ENCODE data around the gene RAX.

RAX gene

GRCh38 chr18:59286341-59286740 lies 13.1 kb upstream of the RAX start:
- Mint-ChIP-seq H3K36me3 (ENCODE audit: insufficient read depth) (no peaks in the 10 kb centered on the region), H3K4me3 (no peak overlapping the region), H3K27me3 (peaks cover 45 to 55% of the 10 kb centered on the region in 2 donors), H3K9me3 (no peaks in the 10 kb centered on the region), H3K4me1 (ENCODE audit: low read depth in 2 of 2) (no peaks in the 10 kb centered on the region), H3K27ac (no peak overlapping the region)
- DNase-seq (no peak), ATAC-seq (replicated peaks) (no peak)

- H3K4me1 Mint-ChIP-seq (ENCODE audit: low read depth in 2 of 2): no peaks in the 10 kb centered on the region
- no peaks in the 10 kb centered on the region for H3K9me3 Mint-ChIP-seq
- no peak overlapping the region for H3K4me3 Mint-ChIP-seq
- DNase-seq (no peak), ATAC-seq (replicated peaks) (no peak)
- no peaks in the 10 kb centered on the region for H3K36me3 Mint-ChIP-seq (ENCODE audit: insufficient read depth)
- H3K27ac Mint-ChIP-seq: no peak overlapping the region
- peaks cover 73 to 79% of the 10 kb centered on the region in 2 donors for H3K27me3 Mint-ChIP-seq
These were observed 9.1 kb upstream of the RAX start for GRCh38 chr18:59282341-59282740.

GRCh38 chr18:59279722-59280121 lies 6.5 kb upstream of the RAX start:
- ATAC-seq (replicated peaks): no peak
- H3K9me3 Mint-ChIP-seq: no peaks in the 10 kb centered on the region
- no peaks in the 10 kb centered on the region for H3K36me3 Mint-ChIP-seq (ENCODE audit: insufficient read depth)
- H3K4me1 Mint-ChIP-seq (ENCODE audit: low read depth in 2 of 2): no peaks in the 10 kb centered on the region
- no peak overlapping the region for H3K4me3 Mint-ChIP-seq
- DNase-seq: no peak
- peaks cover 84 to 88% of the 10 kb centered on the region in 2 donors for H3K27me3 Mint-ChIP-seq
- no peak overlapping the region for H3K27ac Mint-ChIP-seq

- DNase-seq: no peak
- Mint-ChIP-seq H3K27ac (no peak overlapping the region), H3K4me3 (no peak overlapping the region), H3K36me3 (ENCODE audit: insufficient read depth) (no peaks in the 10 kb centered on the region), H3K9me3 (no peaks in the 10 kb centered on the region), H3K4me1 (ENCODE audit: low read depth in 2 of 2) (peaks cover 0 to 2% of the 10 kb centered on the region in 2 donors), H3K27me3 (peaks cover 84 to 88% of the 10 kb centered on the region in 2 donors)
- no peak for ATAC-seq (replicated peaks)
These were observed 5.9 kb upstream of the RAX start for GRCh38 chr18:59279193-59279592.

GRCh38 chr18:59278793-59279192 lies 5.5 kb upstream of the RAX start:
- Mint-ChIP-seq H3K36me3 (ENCODE audit: insufficient read depth) (no peaks in the 10 kb centered on the region), H3K27me3 (peaks cover 84 to 88% of the 10 kb centered on the region in 2 donors), H3K27ac (no peak overlapping the region), H3K9me3 (no peaks in the 10 kb centered on the region), H3K4me1 (ENCODE audit: low read depth in 2 of 2) (peaks cover 3 to 5% of the 10 kb centered on the region in 2 donors), H3K4me3 (no peak overlapping the region)
- DNase-seq (no peak), ATAC-seq (replicated peaks) (no peak)

- DNase-seq: no peak
- H3K4me3 Mint-ChIP-seq: no peak overlapping the region
- H3K27me3 Mint-ChIP-seq: peaks cover 80 to 85% of the 10 kb centered on the region in 2 donors
- ATAC-seq (replicated peaks): no peak
- peaks cover 7 to 8% of the 10 kb centered on the region in 2 donors for H3K4me1 Mint-ChIP-seq (ENCODE audit: low read depth in 2 of 2)
- no peaks in the 10 kb centered on the region for H3K9me3 Mint-ChIP-seq
- H3K27ac Mint-ChIP-seq: no peak overlapping the region
- H3K36me3 Mint-ChIP-seq (ENCODE audit: insufficient read depth): no peaks in the 10 kb centered on the region
These were observed 2.8 kb upstream of the RAX start for GRCh38 chr18:59276047-59276446.

- no peak for ATAC-seq (replicated peaks)
- Mint-ChIP-seq H3K27ac (no peak overlapping the region), H3K4me1 (ENCODE audit: low read depth in 2 of 2) (peaks cover 7 to 8% of the 10 kb centered on the region in 2 donors)
These were observed 2.2 kb upstream of the RAX start for GRCh38 chr18:59275406-59275949.

GRCh38 chr18:59274533-59274928 lies 1.3 kb upstream of the RAX start:
- Mint-ChIP-seq H3K27me3 (peaks cover 83 to 86% of the 10 kb centered on the region in 2 donors), H3K36me3 (ENCODE audit: insufficient read depth) (no peaks in the 10 kb centered on the region), H3K9me3 (no peaks in the 10 kb centered on the region), H3K4me3 (peak overlapping the region in 1 of 2 donors; percentile 60), H3K4me1 (ENCODE audit: low read depth in 2 of 2) (peaks cover 12% of the 10 kb centered on the region in 2 donors), H3K27ac (no peak overlapping the region)
- ATAC-seq (replicated peaks): no peak
- DNase-seq: no peak

More at GRCh38 chr18:59275406-59275949, 2.2 kb upstream of the RAX start:
- Mint-ChIP-seq H3K27me3 (peaks cover 81 to 85% of the 10 kb centered on the region in 2 donors), H3K9me3 (no peaks in the 10 kb centered on the region), H3K36me3 (ENCODE audit: insufficient read depth) (no peaks in the 10 kb centered on the region), H3K4me3 (no peak overlapping the region)
- no peak for DNase-seq

GRCh38 chr18:59273759-59274532 lies 692 bp upstream of the RAX start:
- DNase-seq (no peak), ATAC-seq (replicated peaks) (no peak)
- H3K36me3 Mint-ChIP-seq (ENCODE audit: insufficient read depth): no peaks in the 10 kb centered on the region
- no peak overlapping the region for H3K27ac Mint-ChIP-seq
- H3K4me1 Mint-ChIP-seq (ENCODE audit: low read depth in 2 of 2): peaks cover 12 to 14% of the 10 kb centered on the region in 2 donors
- H3K9me3 Mint-ChIP-seq: no peaks in the 10 kb centered on the region
- H3K27me3 Mint-ChIP-seq: peaks cover 82 to 91% of the 10 kb centered on the region in 2 donors
- H3K4me3 Mint-ChIP-seq: peak overlapping the region; percentile 60 to 66

- peak overlapping the region in 1 of 2 donors; percentile 29 for H3K4me3 Mint-ChIP-seq
These were observed 899 bp downstream of the RAX start for GRCh38 chr18:59272221-59272888.

GRCh38 chr18:59271606-59272220 lies 1.5 kb downstream of the RAX start:
- H3K4me1 Mint-ChIP-seq (ENCODE audit: low read depth in 2 of 2): peaks cover 14 to 16% of the 10 kb centered on the region in 2 donors
- H3K27ac Mint-ChIP-seq: no peak overlapping the region
- H3K36me3 Mint-ChIP-seq (ENCODE audit: insufficient read depth): no peaks in the 10 kb centered on the region
- peaks cover 81 to 91% of the 10 kb centered on the region in 2 donors for H3K27me3 Mint-ChIP-seq
- ATAC-seq (replicated peaks): no peak
- DNase-seq: no peak
- no peaks in the 10 kb centered on the region for H3K9me3 Mint-ChIP-seq
- peak overlapping the region in 1 of 2 donors; percentile 29 for H3K4me3 Mint-ChIP-seq

More at GRCh38 chr18:59272221-59272888, 899 bp downstream of the RAX start:
- H3K27ac Mint-ChIP-seq: no peak overlapping the region
- H3K27me3 Mint-ChIP-seq: peaks cover 81 to 91% of the 10 kb centered on the region in 2 donors
- no peak for ATAC-seq (replicated peaks)
- no peaks in the 10 kb centered on the region for H3K9me3 Mint-ChIP-seq
- no peak for DNase-seq
- peaks cover 14 to 16% of the 10 kb centered on the region in 2 donors for H3K4me1 Mint-ChIP-seq (ENCODE audit: low read depth in 2 of 2)
- H3K36me3 Mint-ChIP-seq (ENCODE audit: insufficient read depth): no peaks in the 10 kb centered on the region

GRCh38 chr18:59270689-59271257 lies 2.5 kb downstream of the RAX start:
- Mint-ChIP-seq H3K36me3 (ENCODE audit: insufficient read depth) (no peaks in the 10 kb centered on the region), H3K27ac (no peak overlapping the region), H3K9me3 (no peaks in the 10 kb centered on the region), H3K27me3 (peaks cover 81 to 91% of the 10 kb centered on the region in 2 donors), H3K4me3 (no peak overlapping the region), H3K4me1 (ENCODE audit: low read depth in 2 of 2) (peaks cover 14 to 20% of the 10 kb centered on the region in 2 donors)
- no peak for DNase-seq
- no peak for ATAC-seq (replicated peaks)

- no peaks in the 10 kb centered on the region for H3K36me3 Mint-ChIP-seq (ENCODE audit: insufficient read depth)
- no peak for DNase-seq
- no peak for ATAC-seq (replicated peaks)
These were observed 3.6 kb downstream of the RAX start for GRCh38 chr18:59269563-59270119.

More at GRCh38 chr18:59269563-59270119, 3.6 kb downstream of the RAX start:
- H3K9me3 Mint-ChIP-seq: no peaks in the 10 kb centered on the region
- H3K4me1 Mint-ChIP-seq (ENCODE audit: low read depth in 2 of 2): peaks cover 14 to 23% of the 10 kb centered on the region in 2 donors
- H3K4me3 Mint-ChIP-seq: peak overlapping the region; percentile 53 to 76
- peaks cover 73 to 91% of the 10 kb centered on the region in 2 donors for H3K27me3 Mint-ChIP-seq
- no peak overlapping the region for H3K27ac Mint-ChIP-seq

All from effector memory CD8-positive, alpha-beta T cell (primary cell).